Pancreas (tissue), 10 donors: ENCODE data around the gene CHADL. TPM values are rescaled to one million over a fixed set of nuclear protein-coding genes. Genes with fewer than 3 reads are reported as not detected.

Source experiments
- ATAC-seq, 4 donors: fragments of 200-7000 bp; cut with Tn5 transposase; one replicate each; pipeline versions ENCODE4 v1.8.0 to v1.9.1; 2020; ENCODE audit warnings: mild to moderate bottlenecking in 4 of 4, moderate library complexity in 4 of 4
- DNase-seq, 6 donors: peaks; one replicate each; pipeline ENCODE4 v3.0.0-alpha.2; 2020
- FAIRE-seq: peaks from 2 replicates; lab custom pipeline; 2012; peaks lifted over from hg19 to GRCh38; lab: Jason Lieb, UNC
- H3K27ac ChIP-seq, 4 donors: fragments of 200-600 bp; sonication (generic); 1 replicate in 3 of 4; 2 replicates in 1 of 4; pipeline versions ENCODE4 v1.5.0 to v1.8.0; 2020
- H3K27me3 ChIP-seq, 4 donors: fragments of 200-600 bp; one replicate each; pipeline ENCODE4 v1.8.0; 2021
- H3K36me3 ChIP-seq, 3 donors: fragments of 200-600 bp; sonication (generic) in 1 of 3; one replicate each; pipeline versions ENCODE4 v1.5.0 to v1.8.0; 2020 to 2021
- H3K4me1 ChIP-seq, 3 donors: fragments of 200-600 bp; one replicate each; pipeline ENCODE4 v1.8.0; 2021
- H3K4me3 ChIP-seq, 4 donors: fragments of 200-600 bp; sonication (generic) in 2 of 4; one replicate each; pipeline versions ENCODE4 v1.5.0 to v1.8.0; 2020 to 2021
- H3K9me3 ChIP-seq, 4 donors: fragments of 200-600 bp; one replicate each; pipeline ENCODE4 v1.8.0; 2021
- WGBS, 2 donors: extraction: QIAGEN DNeasy Blood & Tissue Kit; methylation state at CpG; one replicate each; pipeline ENCODE4 v1.1.7; 2013; 5-methylcytosine and 5-hydroxymethylcytosine counted together
- intact Hi-C, 3 donors: fragments of 100-400 bp; cut with DNase I; formaldehyde crosslinking; loops; one replicate each; pipeline versions ENCODE4 v1.11.1 to v1.14.2; 2022
- polyA plus RNA-seq, 2 donors: library from polyadenylated mRNA; stranded (reverse); fragments of 200-250 nt; gene quantifications; one replicate each; pipeline ENCODE4 v1.2.3, GENCODE V29; 2013
- total RNA-seq, 6 donors: library from RNA; stranded (reverse); fragmentation: NEBNext Ultra II Directional in 4 of 6; extraction: Animal tissue kit (Norgen Biotek cat#: 25700) in 4 of 6; gene quantifications; one replicate each; pipeline versions ENCODE4 v1.2.1 to v1.2.4, GENCODE V29; 2021 to 2023
- TF ChIP-seq, protein P1 (sequence below), 4 donors: fragments of 200-600 bp; sonication (generic) in 3 of 4; IDR thresholded peaks; one replicate each; pipeline versions ENCODE4 v1.5.0 to v1.8.0; 2021; ENCODE audit warnings: antibody characterized with exemption in 4 of 4
- donor health status: healthy with polysubstance abuse.
- donor health status: DM: no; HTN: no; CAD: no; lungs with moderate emphysema.
- donor health status: DM: no; HTN: no; CAD: no.
- donor health status: control.
- donor health status: control.
- donor health status: Bipolar disorder and iron deficiency.
- donor health status: DM: yes; HTN: yes; CAD: no.
- donor health status: DM: no; HTN: no; CAD: no.
- donor health status: DM: no; HTN: no; CAD: no.
- donor health status: DM: yes; HTN: yes; CAD: no.

The CHADL gene
- total and polyA plus RNA-seq, 8 donors: 0.95 to 4.9 (median 2.2) TPM

DNA sequence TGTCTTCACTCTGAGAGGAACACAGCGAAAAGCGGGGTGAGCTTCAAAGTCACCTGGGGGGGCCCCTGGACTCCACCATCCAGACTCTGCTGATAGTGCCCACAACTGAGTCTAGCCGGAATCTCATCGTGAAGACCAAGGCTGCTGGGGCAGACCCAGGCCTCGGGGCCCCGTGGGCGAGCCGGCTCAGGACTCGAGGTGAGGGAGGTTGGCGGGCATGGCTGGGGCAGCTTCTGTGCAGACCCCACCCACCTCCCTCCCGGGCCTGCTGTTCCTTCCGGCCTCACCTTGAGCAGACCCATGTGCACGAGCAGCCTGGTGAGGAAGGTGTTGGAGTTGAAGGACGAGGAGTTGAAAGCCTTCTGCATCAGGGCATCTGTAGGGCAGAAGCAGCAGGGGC, 8.7 kb upstream of the CHADL start:
- ATAC-seq (no peak), DNase-seq (peak in 1 of 6 donors; percentile 67), FAIRE-seq (no peak)
- intact Hi-C loops: no loop called here
- TF ChIP-seq, protein P1, sequence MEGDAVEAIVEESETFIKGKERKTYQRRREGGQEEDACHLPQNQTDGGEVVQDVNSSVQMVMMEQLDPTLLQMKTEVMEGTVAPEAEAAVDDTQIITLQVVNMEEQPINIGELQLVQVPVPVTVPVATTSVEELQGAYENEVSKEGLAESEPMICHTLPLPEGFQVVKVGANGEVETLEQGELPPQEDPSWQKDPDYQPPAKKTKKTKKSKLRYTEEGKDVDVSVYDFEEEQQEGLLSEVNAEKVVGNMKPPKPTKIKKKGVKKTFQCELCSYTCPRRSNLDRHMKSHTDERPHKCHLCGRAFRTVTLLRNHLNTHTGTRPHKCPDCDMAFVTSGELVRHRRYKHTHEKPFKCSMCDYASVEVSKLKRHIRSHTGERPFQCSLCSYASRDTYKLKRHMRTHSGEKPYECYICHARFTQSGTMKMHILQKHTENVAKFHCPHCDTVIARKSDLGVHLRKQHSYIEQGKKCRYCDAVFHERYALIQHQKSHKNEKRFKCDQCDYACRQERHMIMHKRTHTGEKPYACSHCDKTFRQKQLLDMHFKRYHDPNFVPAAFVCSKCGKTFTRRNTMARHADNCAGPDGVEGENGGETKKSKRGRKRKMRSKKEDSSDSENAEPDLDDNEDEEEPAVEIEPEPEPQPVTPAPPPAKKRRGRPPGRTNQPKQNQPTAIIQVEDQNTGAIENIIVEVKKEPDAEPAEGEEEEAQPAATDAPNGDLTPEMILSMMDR (IDR thresholded peaks at IDR 0.05): no peak
- H3K27me3 ChIP-seq: no peaks in the 10 kb centered on the region
- H3K9me3 ChIP-seq: no peaks in the 10 kb centered on the region
- H3K36me3 ChIP-seq: peaks cover 4 to 58% (median 36%) of the 10 kb centered on the region in 3 donors
- no peak overlapping the region for H3K27ac ChIP-seq
- no peaks in the 10 kb centered on the region for H3K4me1 ChIP-seq
- 90 to 91% methylated on average over 14 of the region's 14 CpGs for WGBS, 2 donors
- H3K4me3 ChIP-seq: no peak overlapping the region

DNA sequence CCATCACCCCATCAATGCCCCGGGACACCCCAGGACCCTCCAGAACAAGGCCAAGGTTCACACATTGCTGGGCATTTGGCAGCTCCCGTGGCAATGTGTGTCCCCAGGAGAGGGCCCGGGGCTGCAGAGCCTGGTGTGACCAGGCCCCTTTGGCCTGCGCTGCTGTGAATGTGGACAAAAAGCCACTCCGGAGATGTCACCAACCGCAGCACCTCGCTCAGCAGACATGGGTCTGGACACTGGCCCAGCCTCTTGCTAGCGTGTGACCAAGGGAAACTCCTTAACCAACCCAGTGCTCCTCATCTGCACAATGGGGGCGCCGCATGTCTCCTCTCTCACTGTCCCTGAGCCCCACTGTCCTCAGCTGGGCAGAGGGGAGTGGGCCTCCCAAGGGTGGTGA, 8.0 kb upstream of the CHADL start:
- no peak for DNase-seq
- TF ChIP-seq, protein P1 (IDR thresholded peaks at IDR 0.05): no peak
- Histone ChIP-seq H3K4me3 (no peak overlapping the region), H3K27ac (no peak overlapping the region), H3K36me3 (peaks cover 4 to 56% (median 36%) of the 10 kb centered on the region in 3 donors), H3K4me1 (no peaks in the 10 kb centered on the region), H3K27me3 (no peaks in the 10 kb centered on the region), H3K9me3 (no peaks in the 10 kb centered on the region)
- no peak for ATAC-seq
- FAIRE-seq: no peak
- WGBS, 2 donors: 96% methylated on average over 10 of the region's 10 CpGs
- intact Hi-C loops: no loop called here

DNA sequence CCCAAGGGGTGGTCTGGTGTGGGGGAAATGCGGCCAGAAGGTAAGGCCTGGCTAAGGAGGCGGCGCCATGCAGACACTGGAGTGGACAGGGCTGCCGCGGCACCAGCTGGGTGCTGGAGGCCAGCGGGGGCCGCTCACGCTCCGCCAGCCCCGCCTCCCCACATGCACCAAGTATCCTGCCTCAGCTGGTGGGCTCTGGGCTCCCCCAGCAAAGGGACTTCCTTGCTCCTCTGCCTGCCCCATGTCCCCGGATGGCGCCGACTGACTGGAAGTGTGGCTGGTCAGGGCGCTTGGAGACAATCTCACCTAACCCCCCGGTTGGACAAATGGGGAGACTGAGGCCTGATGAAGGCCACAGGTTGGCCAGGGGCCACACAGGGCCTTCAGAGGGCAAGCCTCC, 7.6 kb upstream of the CHADL start:
- H3K9me3 ChIP-seq: no peaks in the 10 kb centered on the region
- no peak for FAIRE-seq
- H3K36me3 ChIP-seq: peaks cover 4 to 51% (median 33%) of the 10 kb centered on the region in 3 donors
- peak in 1 of 6 donors; percentile 58 for DNase-seq
- intact Hi-C loops: no loop called here
- no peaks in the 10 kb centered on the region for H3K4me1 ChIP-seq
- no peak overlapping the region for H3K4me3 ChIP-seq
- no peak overlapping the region for H3K27ac ChIP-seq
- H3K27me3 ChIP-seq: no peaks in the 10 kb centered on the region
- ATAC-seq: peak in 1 of 4 donors; percentile 8
- TF ChIP-seq, protein P1 (IDR thresholded peaks at IDR 0.05): no peak
- 92 to 96% methylated on average over 9 to 15 of the region's 15 CpGs for WGBS, 2 donors

DNA sequence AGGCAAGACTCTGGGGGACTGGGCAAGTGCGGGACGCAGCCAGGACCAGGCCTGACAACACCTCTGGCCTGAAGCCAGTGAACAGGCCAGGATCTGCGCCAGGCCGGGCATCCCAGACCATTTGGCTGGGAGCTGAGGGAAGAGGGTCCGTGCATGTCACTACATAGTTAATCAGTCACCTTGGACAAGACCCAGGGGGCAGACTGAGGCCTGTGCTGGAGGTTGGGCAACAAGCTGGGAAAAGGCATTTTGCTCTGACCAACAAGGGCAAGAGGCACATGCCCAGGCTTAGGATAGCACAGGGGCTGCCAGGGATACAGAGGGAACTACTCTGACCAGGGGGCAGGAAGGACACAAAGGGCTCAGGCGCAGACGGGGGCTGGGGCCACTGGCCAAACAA, 7.0 kb upstream of the CHADL start:
- TF ChIP-seq, protein P1 (IDR thresholded peaks at IDR 0.05): no peak
- Histone ChIP-seq H3K9me3 (no peaks in the 10 kb centered on the region), H3K27ac (no peak overlapping the region), H3K36me3 (peaks cover 4 to 45% (median 30%) of the 10 kb centered on the region in 3 donors), H3K27me3 (no peaks in the 10 kb centered on the region), H3K4me3 (no peak overlapping the region), H3K4me1 (no peaks in the 10 kb centered on the region)
- intact Hi-C loops: no loop called here
- whole genome bisulfite sequencing, 2 donors: 83 to 92% methylated on average over 7 of the region's 7 CpGs
- no peak for FAIRE-seq
- peak in 1 of 4 donors; percentile 28 for ATAC-seq
- DNase-seq: no peak

DNA sequence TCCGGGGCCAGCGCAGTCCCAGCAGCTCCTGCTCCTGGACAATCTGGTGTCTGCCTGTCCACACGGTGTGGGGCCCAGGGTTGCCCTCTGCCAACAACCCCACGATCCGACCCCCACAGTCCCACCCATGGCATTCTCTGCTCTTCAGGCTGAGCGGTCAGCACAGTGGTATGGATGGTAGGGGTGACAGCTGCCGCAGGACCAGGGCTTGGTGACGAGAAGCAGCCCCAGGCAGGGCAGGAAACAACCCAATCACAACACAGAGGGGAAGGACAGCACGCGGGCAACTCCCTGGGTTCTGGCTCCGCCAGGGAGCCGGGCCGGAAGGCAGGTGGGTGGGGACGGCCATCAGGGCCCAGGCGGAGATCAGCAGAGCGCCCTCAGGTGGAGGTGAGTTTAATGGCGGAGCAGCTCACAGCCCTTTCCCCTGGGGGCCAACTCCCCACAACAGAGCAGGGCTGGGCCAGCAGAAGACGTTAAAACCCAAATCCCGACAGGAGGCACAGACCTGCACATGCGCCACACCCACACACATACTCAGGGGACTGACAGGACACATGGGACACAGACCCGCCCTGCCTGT, 5.3 kb upstream of the CHADL start:
- no peaks in the 10 kb centered on the region for H3K27me3 ChIP-seq
- H3K27ac ChIP-seq: no peak overlapping the region
- H3K36me3 ChIP-seq: peaks cover 4 to 30% (median 29%) of the 10 kb centered on the region in 3 donors
- no peak overlapping the region for H3K4me3 ChIP-seq
- no peaks in the 10 kb centered on the region for H3K9me3 ChIP-seq
- DNase-seq (no peak), FAIRE-seq (no peak), ATAC-seq (peak in 1 of 4 donors; percentile 4)
- H3K4me1 ChIP-seq: no peaks in the 10 kb centered on the region
- TF ChIP-seq, protein P1 (IDR thresholded peaks at IDR 0.05): no peak
- WGBS, 2 donors: 85 to 89% methylated on average over 21 of the region's 21 CpGs
- intact Hi-C loops: no loop called here
